GM10266 (cell line): ENCODE measurements around the gene ENTPD5.

Source experiments
- DNase-seq: peaks from one replicate; pipeline ENCODE4 v3.0.0; 2012; ENCODE audit errors: extremely low spot score
- CTCF ChIP-seq: IDR thresholded peaks from 2 replicates; pipeline ENCODE4 v1.5.1; 2012; ENCODE audit warnings: mild to moderate bottlenecking, low read depth; ENCODE audit not compliant: control insufficient read depth, insufficient read depth; ENCODE audit errors: missing control alignments

ENTPD5 gene

GRCh38 chr14:74018586-74019407 is at the start of gene ENTPD5, which contains the start of gene BBOF1:
ENTPD5 (minus strand) TSS chr14:74019288; CDS start chr14:73988102, 31,186 bp downstream.
BBOF1 (plus strand) TSS chr14:74019349; CDS start chr14:74019479, 130 bp downstream.
- DNase-seq: peak; percentile 94
- TF ChIP-seq CTCF: no peak

- no peak for DNase-seq
- TF ChIP-seq CTCF: no peak
Measured at GRCh38 chr14:74065746-74066575, 46.9 kb upstream of the ENTPD5 start.

- DNase-seq: no peak
- no peak for TF ChIP-seq CTCF
Measured at GRCh38 chr14:74064883-74065282, 45.8 kb upstream of the ENTPD5 start.

GRCh38 chr14:74064426-74064825 is 45.3 kb upstream of the ENTPD5 start:
- DNase-seq: no peak
- no peak for TF ChIP-seq CTCF

GRCh38 chr14:74062809-74063150 is 43.7 kb upstream of the ENTPD5 start:
- no peak for TF ChIP-seq CTCF
- DNase-seq: no peak

GRCh38 chr14:74049876-74050495 is 30.9 kb upstream of the ENTPD5 start:
- no peak for TF ChIP-seq CTCF
- peak; percentile 14 for DNase-seq

- TF ChIP-seq CTCF: no peak
- DNase-seq: no peak
Measured at GRCh38 chr14:74048281-74048680, 29.2 kb upstream of the ENTPD5 start.
